Keratinocyte (primary cell): ENCODE results near the gene CCDC70. TPM values are rescaled to one million over a fixed set of nuclear protein-coding genes. Genes with fewer than 3 reads are reported as not detected.

Experiments used
- DNase-seq: peaks from one replicate; pipeline ENCODE4 v3.0.0-alpha.2; 2011; ENCODE audit warnings: low read depth, missing footprints, low spot score
- FAIRE-seq: peaks from 2 replicates; lab custom pipeline; 2011; peaks lifted over from hg19 to GRCh38; lab: Jason Lieb, UNC
- H2AFZ ChIP-seq: 2 replicates; pipeline ENCODE4 v1.6.0; 2012; ENCODE audit warnings: low read length, control low read depth, inconsistent platforms; ENCODE audit not compliant: control insufficient read depth
- H3K27ac ChIP-seq: 2 replicates; pipeline ENCODE4 v1.5.1; 2011; ENCODE audit warnings: low read length; ENCODE audit not compliant: control insufficient read depth, insufficient read depth
- H3K27me3 ChIP-seq: 3 replicates; pipeline ENCODE4 v1.6.0; 2011; ENCODE audit warnings: low read length; ENCODE audit not compliant: control insufficient read depth, insufficient read depth; ENCODE audit errors: extremely low read depth
- H3K36me3 ChIP-seq, 2 experiments: 2 replicates in 1 of 2; 3 replicates in 1 of 2; pipeline ENCODE4 v1.5.1; 2011; ENCODE audit warnings: low read length in 2 of 2, mild to moderate bottlenecking in 1 of 2; ENCODE audit not compliant: control insufficient read depth in 2 of 2, insufficient read depth in 2 of 2; ENCODE audit errors: extremely low read depth in 1 of 2
- H3K4me1 ChIP-seq: 3 replicates; pipeline ENCODE4 v1.5.1; 2011; ENCODE audit warnings: low read length; ENCODE audit not compliant: control insufficient read depth, insufficient read depth; ENCODE audit errors: extremely low read depth
- H3K4me2 ChIP-seq: 3 replicates; pipeline ENCODE4 v1.6.0; 2011; ENCODE audit warnings: low read depth, low read length; ENCODE audit not compliant: control insufficient read depth, insufficient read depth; ENCODE audit errors: extremely low read depth
- H3K4me3 ChIP-seq, 3 experiments: fragments of 200-600 bp in 1 of 3; sonication (generic) in 1 of 3; 2 replicates in 2 of 3; 3 replicates in 1 of 3; pipeline ENCODE4 v1.5.1; 2011 to 2016; ENCODE audit warnings: low read length in 3 of 3, mild to moderate bottlenecking in 3 of 3, control low read depth in 2 of 3, inconsistent platforms in 1 of 3, low read depth in 1 of 3, mixed read lengths in 1 of 3, mixed run types in 1 of 3, moderate library complexity in 1 of 3; ENCODE audit not compliant: control insufficient read depth in 2 of 3, insufficient read depth in 2 of 3; ENCODE audit errors: extremely low read depth in 1 of 3
- H3K79me2 ChIP-seq: 2 replicates; pipeline ENCODE4 v1.6.0; 2012; ENCODE audit warnings: low read length; ENCODE audit not compliant: control insufficient read depth, insufficient read depth
- H3K9ac ChIP-seq: 3 replicates; pipeline ENCODE4 v1.6.0; 2011; ENCODE audit warnings: low read length; ENCODE audit not compliant: control insufficient read depth, insufficient read depth; ENCODE audit errors: extremely low read depth
- H3K9me1 ChIP-seq: 3 replicates; pipeline ENCODE4 v1.6.0; 2011; ENCODE audit warnings: low read length; ENCODE audit not compliant: control insufficient read depth, insufficient read depth; ENCODE audit errors: extremely low read depth
- H3K9me3 ChIP-seq: 2 replicates; pipeline ENCODE4 v1.5.1; 2012; ENCODE audit warnings: low read depth, low read length; ENCODE audit not compliant: control insufficient read depth
- H4K20me1 ChIP-seq: 3 replicates; pipeline ENCODE4 v1.6.0; 2011; ENCODE audit warnings: low read length; ENCODE audit not compliant: control insufficient read depth, insufficient read depth; ENCODE audit errors: extremely low read depth
- EZH2 ChIP-seq: IDR thresholded peaks from one replicate; pipeline ENCODE4 v1.6.1; 2012; ENCODE audit warnings: inconsistent platforms, mild to moderate bottlenecking, low read length, moderate library complexity
- dilution Hi-C: fragments of 300-500 bp; cut with MboI; formaldehyde crosslinking; loops from one replicate; pipeline ENCODE4 v1.7.0; 2020; ENCODE audit warnings: low sequenced_read_pairs; ENCODE audit not compliant: extremely low pct_ligation_motif_present
- polyA plus RNA-seq, 5 experiments: library from polyadenylated mRNA; depleted of rRNA in 3 of 5; stranded (reverse) in 3 of 5; stranded (forward) in 1 of 5; unstranded in 1 of 5; fragments of >200 nt; gene quantifications; 1 replicate in 1 of 5; 2 replicates in 3 of 5; 3 replicates in 1 of 5; pipeline versions ENCODE4 v1.2.1 to v1.2.3, GENCODE V29; 2011 to 2012; ENCODE audit warnings: missing spikeins in 2 of 5, low read depth in 1 of 5, low replicate concordance in 1 of 5
- TF ChIP-seq, protein P1 (sequence below), 3 experiments: IDR thresholded peaks in 1 of 3; conservative IDR thresholded peaks in 1 of 3; optimal IDR thresholded peaks in 1 of 3; 2 replicates in 2 of 3; 3 replicates in 1 of 3; pipeline versions ENCODE3 to v1.5.1; 2011; ENCODE audit warnings: low read length in 3 of 3, mild to moderate bottlenecking in 3 of 3, moderate library complexity in 2 of 3, control low read depth in 1 of 3, inconsistent platforms in 1 of 3; ENCODE audit not compliant: insufficient read depth in 2 of 3; ENCODE audit errors: extremely low read depth in 1 of 3

The CCDC70 gene
- polyA plus RNA-seq, 1 donor (not counting 4 experiments of a cell fraction or from before 2014, with no cell fraction given) = not detected

DNA sequence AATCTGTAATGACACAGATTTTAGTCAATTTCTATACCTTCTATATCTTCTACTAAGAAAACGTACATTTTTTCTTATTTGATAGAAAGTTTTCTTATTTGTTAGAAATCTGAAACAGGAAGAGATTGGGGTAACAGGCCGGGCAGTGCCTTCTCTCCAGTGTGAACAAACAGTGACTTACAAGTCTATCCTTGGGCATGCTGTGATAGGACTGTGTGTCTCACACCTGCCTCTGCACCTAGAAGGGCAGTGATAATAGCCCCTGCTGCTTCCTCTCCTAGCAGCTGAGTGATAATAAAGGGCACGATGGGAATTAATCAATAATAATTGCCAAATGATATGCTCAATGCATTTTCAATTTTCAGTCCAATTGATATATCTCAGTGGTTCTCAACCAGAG is 18.2 kb upstream of the CCDC70 start:
- H3K9me1 ChIP-seq = no peaks in the 10 kb centered on the region
- H3K9me3 ChIP-seq = no peaks in the 10 kb centered on the region
- H3K4me2 ChIP-seq = no peak overlapping the region
- H3K36me3 ChIP-seq = no peaks in the 10 kb centered on the region
- dilution Hi-C loops = no loop called here
- TF ChIP-seq EZH2 = no peak
- TF ChIP-seq, protein P1, sequence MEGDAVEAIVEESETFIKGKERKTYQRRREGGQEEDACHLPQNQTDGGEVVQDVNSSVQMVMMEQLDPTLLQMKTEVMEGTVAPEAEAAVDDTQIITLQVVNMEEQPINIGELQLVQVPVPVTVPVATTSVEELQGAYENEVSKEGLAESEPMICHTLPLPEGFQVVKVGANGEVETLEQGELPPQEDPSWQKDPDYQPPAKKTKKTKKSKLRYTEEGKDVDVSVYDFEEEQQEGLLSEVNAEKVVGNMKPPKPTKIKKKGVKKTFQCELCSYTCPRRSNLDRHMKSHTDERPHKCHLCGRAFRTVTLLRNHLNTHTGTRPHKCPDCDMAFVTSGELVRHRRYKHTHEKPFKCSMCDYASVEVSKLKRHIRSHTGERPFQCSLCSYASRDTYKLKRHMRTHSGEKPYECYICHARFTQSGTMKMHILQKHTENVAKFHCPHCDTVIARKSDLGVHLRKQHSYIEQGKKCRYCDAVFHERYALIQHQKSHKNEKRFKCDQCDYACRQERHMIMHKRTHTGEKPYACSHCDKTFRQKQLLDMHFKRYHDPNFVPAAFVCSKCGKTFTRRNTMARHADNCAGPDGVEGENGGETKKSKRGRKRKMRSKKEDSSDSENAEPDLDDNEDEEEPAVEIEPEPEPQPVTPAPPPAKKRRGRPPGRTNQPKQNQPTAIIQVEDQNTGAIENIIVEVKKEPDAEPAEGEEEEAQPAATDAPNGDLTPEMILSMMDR (optimal IDR thresholded peaks at IDR 0.05 in 1 of 3, IDR thresholded peaks at IDR 0.05 in 1 of 3, conservative IDR thresholded peaks at IDR 0.05 in 1 of 3; ENCODE audit: extremely low read depth in 1 of 3, insufficient read depth in 2 of 3, low read length in 3 of 3) = no peak
- H3K9ac ChIP-seq = no peak overlapping the region
- no peak overlapping the region for H2AFZ ChIP-seq
- no peak overlapping the region for H3K27ac ChIP-seq
- no peak for FAIRE-seq
- no peak for DNase-seq
- H4K20me1 ChIP-seq = no peaks in the 10 kb centered on the region
- peaks cover 5% of the 10 kb centered on the region for H3K27me3 ChIP-seq
- no peaks in the 10 kb centered on the region for H3K4me1 ChIP-seq
- H3K4me3 ChIP-seq = no peak overlapping the region
- H3K79me2 ChIP-seq = no peaks in the 10 kb centered on the region

DNA sequence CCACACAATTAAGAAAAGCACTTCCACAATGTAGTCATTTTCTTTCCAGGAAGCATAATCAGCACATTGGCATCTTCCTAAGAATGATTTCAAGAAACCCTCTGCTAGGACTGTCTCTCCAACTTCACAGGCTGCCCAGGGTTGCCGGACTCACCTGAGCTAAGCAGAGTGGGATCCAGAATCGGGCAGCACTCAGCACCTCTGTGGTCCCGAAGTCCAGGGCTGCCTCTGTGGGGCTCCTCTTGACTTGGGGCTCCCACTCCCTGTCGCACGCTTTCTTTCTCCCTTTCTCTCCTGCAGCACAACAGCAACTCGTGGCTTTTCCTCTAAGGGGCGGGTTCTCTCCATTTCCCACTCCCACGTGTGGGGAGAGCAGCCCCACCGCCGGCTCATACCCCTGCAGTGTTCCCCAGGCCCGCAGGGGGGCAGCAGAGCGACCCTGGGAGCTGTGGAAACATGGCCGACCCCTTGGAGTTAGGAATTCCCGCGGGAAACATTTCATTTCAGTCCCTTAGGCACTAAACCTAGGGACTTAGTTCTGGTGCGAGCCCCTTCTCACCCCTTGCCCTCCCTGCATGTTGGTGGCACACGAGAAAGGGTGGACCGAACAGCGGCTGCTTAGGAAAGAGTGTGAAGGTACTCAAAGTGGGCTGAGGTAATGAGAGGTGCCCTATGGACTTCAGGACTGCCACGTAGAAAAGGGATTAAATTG is 16.8 kb upstream of the CCDC70 start, which contains the start of gene TMEM272:
TSS of gene TMEM272 (minus strand) at position 316 of the 712 bp plus-strand sequence. CDS start 6,647 bp downstream, outside the sequence.
- Histone ChIP-seq H3K4me3 (no peak within 1 kb of the TSS), H3K27me3 (peaks cover 5% of the 10 kb centered on the region), H3K9ac (no peak within 1 kb of the TSS), H3K4me1 (no peaks in the 10 kb centered on the region), H3K27ac (no peak within 1 kb of the TSS), H2AFZ (peak within 1 kb of the TSS; percentile 93), H4K20me1 (no peaks in the 10 kb centered on the region), H3K9me1 (no peaks in the 10 kb centered on the region), H3K79me2 (no peaks in the 10 kb centered on the region), H3K36me3 (no peaks in the 10 kb centered on the region), H3K9me3 (no peaks in the 10 kb centered on the region), H3K4me2 (peak within 1 kb of the TSS; percentile 38)
- no peak for TF ChIP-seq EZH2
- TF ChIP-seq, protein P1 (optimal IDR thresholded peaks at IDR 0.05 in 1 of 3, IDR thresholded peaks at IDR 0.05 in 1 of 3, conservative IDR thresholded peaks at IDR 0.05 in 1 of 3; ENCODE audit: extremely low read depth in 1 of 3, insufficient read depth in 2 of 3, low read length in 3 of 3) = peak; percentile 71 to 85 (median 79)
- dilution Hi-C loops = no loop called here
- FAIRE-seq (no peak), DNase-seq (no peak)
